ENCODE data around the gene NECTIN1.

DNA sequence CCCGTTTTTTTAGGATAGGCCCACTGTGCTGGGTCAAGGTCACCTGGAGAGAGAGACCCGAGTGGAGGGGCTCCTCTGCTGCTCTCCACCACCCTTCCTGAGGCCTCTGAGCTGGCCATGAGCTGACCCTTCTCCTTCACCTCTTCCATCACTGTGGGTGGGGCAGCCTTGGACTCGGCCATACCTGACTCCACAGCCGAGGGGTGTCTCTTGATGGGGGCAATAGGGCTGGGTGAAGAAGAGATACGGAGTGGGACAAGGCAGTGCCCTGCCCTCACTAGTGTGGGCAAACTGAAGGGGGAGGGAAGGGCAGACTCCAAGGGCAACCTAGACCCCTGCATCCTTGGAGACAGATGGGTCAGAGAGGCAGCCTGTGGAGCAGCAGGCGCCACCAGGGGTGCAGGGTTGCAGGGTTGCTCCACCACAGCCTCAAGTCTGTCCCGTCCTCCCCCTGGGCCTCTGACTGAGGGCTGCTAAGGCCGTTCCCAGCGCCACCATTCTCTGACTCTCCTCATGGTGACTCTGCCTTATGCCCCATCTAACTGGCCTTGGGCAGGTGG, 20.1 kb upstream of the NECTIN1 start:
- no peak for TF ChIP-seq POLR2A (IDR thresholded peaks at IDR 0.05; ENCODE audit: extremely low read depth, insufficient read length)
- TF ChIP-seq CTCF (IDR thresholded peaks at IDR 0.05; ENCODE audit: low read depth, low read length), result no peak
